ENCODE data around the gene PPARA.

DNA sequence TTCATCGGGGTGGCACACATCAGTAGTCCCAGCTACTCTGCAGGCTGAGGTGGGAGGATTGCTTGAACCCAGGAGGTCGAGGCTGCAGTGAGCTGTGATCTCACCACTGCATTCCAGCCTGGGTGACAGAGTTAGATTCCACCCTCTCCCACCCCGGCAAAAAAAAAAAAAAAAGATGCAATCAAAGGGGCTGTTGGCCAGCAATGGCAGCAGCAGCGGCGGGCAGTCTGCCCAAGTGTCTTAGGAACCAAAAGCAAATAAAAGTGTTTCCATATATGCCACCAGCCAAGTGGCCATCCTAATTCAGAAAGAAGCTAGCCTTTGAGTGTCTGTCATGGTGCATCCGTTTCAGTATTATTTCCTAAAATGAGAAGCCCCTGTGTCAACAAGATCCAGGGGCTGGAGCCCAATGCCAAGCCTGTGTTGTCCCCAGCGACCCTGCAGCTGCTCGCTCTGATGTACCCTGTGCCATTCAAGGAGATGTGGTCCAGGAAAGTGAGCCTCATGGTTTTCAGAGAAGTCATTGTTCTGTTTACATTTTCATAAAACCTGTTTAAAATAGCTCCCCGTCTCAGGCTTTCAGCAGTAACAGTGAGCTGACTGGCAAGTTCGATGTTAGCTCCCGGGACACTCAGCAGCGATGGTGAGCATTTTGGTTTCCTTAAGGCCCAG is 87.3 kb downstream of the PPARA start:
- TF ChIP-seq, protein P1, sequence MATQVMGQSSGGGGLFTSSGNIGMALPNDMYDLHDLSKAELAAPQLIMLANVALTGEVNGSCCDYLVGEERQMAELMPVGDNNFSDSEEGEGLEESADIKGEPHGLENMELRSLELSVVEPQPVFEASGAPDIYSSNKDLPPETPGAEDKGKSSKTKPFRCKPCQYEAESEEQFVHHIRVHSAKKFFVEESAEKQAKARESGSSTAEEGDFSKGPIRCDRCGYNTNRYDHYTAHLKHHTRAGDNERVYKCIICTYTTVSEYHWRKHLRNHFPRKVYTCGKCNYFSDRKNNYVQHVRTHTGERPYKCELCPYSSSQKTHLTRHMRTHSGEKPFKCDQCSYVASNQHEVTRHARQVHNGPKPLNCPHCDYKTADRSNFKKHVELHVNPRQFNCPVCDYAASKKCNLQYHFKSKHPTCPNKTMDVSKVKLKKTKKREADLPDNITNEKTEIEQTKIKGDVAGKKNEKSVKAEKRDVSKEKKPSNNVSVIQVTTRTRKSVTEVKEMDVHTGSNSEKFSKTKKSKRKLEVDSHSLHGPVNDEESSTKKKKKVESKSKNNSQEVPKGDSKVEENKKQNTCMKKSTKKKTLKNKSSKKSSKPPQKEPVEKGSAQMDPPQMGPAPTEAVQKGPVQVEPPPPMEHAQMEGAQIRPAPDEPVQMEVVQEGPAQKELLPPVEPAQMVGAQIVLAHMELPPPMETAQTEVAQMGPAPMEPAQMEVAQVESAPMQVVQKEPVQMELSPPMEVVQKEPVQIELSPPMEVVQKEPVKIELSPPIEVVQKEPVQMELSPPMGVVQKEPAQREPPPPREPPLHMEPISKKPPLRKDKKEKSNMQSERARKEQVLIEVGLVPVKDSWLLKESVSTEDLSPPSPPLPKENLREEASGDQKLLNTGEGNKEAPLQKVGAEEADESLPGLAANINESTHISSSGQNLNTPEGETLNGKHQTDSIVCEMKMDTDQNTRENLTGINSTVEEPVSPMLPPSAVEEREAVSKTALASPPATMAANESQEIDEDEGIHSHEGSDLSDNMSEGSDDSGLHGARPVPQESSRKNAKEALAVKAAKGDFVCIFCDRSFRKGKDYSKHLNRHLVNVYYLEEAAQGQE (IDR thresholded peaks at IDR 0.05; ENCODE audit: insufficient read depth in 1 of 2, low read depth in 2 of 2, low read length in 1 of 2) = no peak
- TF ChIP-seq POLR2AphosphoS5 (IDR thresholded peaks at IDR 0.05; ENCODE audit: low read depth, low read length) (no peak), SIN3A (IDR thresholded peaks at IDR 0.05; ENCODE audit: borderline replicate concordance, insufficient read depth, low read depth, low read length) (no peak)
- TF ChIP-seq, protein P2, sequence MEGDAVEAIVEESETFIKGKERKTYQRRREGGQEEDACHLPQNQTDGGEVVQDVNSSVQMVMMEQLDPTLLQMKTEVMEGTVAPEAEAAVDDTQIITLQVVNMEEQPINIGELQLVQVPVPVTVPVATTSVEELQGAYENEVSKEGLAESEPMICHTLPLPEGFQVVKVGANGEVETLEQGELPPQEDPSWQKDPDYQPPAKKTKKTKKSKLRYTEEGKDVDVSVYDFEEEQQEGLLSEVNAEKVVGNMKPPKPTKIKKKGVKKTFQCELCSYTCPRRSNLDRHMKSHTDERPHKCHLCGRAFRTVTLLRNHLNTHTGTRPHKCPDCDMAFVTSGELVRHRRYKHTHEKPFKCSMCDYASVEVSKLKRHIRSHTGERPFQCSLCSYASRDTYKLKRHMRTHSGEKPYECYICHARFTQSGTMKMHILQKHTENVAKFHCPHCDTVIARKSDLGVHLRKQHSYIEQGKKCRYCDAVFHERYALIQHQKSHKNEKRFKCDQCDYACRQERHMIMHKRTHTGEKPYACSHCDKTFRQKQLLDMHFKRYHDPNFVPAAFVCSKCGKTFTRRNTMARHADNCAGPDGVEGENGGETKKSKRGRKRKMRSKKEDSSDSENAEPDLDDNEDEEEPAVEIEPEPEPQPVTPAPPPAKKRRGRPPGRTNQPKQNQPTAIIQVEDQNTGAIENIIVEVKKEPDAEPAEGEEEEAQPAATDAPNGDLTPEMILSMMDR (IDR thresholded peaks at IDR 0.05) = no peak

Data from Panc1 (cell line).